Immature natural killer cell (primary cell): ENCODE data around the gene TOP2B. TPM values are rescaled to one million over a fixed set of nuclear protein-coding genes. Genes with fewer than 3 reads are reported as not detected.

Experiments
- DNase-seq, 3 donors: peaks; one replicate each; pipeline ENCODE4 v3.0.0; 2022; ENCODE audit warnings: mixed read lengths in 1 of 3
- H3K27ac Mint-ChIP-seq, 6 donors: one replicate each; pipeline ENCODE4 v1.8.0; 2020; ENCODE audit warnings: mixed read lengths in 6 of 6, mild to moderate bottlenecking in 5 of 6, inconsistent platforms in 4 of 6, moderate library complexity in 3 of 6
- H3K27me3 Mint-ChIP-seq, 3 donors: one replicate each; pipeline ENCODE4 v1.8.0; 2020 to 2021; ENCODE audit warnings: low read depth in 3 of 3, mild to moderate bottlenecking in 3 of 3, mixed read lengths in 3 of 3, moderate library complexity in 3 of 3, inconsistent platforms in 1 of 3
- H3K36me3 Mint-ChIP-seq, 3 donors: one replicate each; pipeline ENCODE4 v1.8.0; 2020; ENCODE audit warnings: mixed read lengths in 3 of 3, inconsistent platforms in 2 of 3, mild to moderate bottlenecking in 2 of 3
- H3K4me1 Mint-ChIP-seq, 2 donors: one replicate each; pipeline ENCODE4 v1.8.0; 2020; ENCODE audit warnings: inconsistent platforms in 2 of 2, mild to moderate bottlenecking in 2 of 2, mixed read lengths in 2 of 2, moderate library complexity in 1 of 2
- H3K4me3 Mint-ChIP-seq, 5 donors: one replicate each; pipeline ENCODE4 v1.8.0; 2020; ENCODE audit warnings: mild to moderate bottlenecking in 5 of 5, mixed read lengths in 5 of 5, inconsistent platforms in 3 of 5, moderate library complexity in 3 of 5
- H3K9me3 Mint-ChIP-seq, 6 donors: one replicate each; pipeline ENCODE4 v1.8.0; 2020; ENCODE audit warnings: mild to moderate bottlenecking in 6 of 6, mixed read lengths in 6 of 6, inconsistent platforms in 4 of 6, moderate library complexity in 3 of 6
- polyA plus RNA-seq, 3 donors: library from polyadenylated mRNA; unstranded; fragments of 300-500 nt; fragmentation: Illumina TruSeq; gene quantifications; one replicate each; pipeline ENCODE4 v1.2.3, GENCODE V29; 2021

Gene TOP2B
- polyA plus RNA-seq, 3 donors from 2014 or later, result 31.8 to 84.5 (median 45.7) TPM

DNA sequence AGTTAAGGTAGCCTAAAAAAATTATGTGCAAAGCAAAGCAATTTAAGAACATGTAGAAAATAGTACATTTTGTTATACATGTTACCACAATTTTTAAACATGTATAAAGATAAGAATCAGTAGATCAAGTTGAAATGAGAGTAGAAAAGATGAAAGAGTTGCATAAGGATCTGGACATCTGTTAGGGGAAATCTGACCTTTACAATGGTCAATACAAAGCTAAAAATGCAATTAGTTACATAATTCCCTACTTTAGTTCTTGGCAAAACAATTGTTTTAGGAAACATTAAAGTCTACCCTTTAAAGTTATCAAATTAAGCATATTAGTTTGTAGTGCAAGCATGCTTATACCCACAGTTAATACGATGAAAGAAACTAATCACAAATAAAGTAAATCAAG lies 32.7 kb downstream of the TOP2B start:
- no peaks in the 10 kb centered on the region for H3K27me3 Mint-ChIP-seq
- H3K4me3 Mint-ChIP-seq, result no peak overlapping the region
- peak overlapping the region in 2 of 6 donors; percentile 7 to 10 for H3K27ac Mint-ChIP-seq
- peaks cover 10 to 44% (median 40%) of the 10 kb centered on the region in 3 donors for H3K36me3 Mint-ChIP-seq
- H3K4me1 Mint-ChIP-seq, result peaks cover 8 to 30% of the 10 kb centered on the region in 2 donors
- no peak for DNase-seq
- no peaks in the 10 kb centered on the region for H3K9me3 Mint-ChIP-seq

DNA sequence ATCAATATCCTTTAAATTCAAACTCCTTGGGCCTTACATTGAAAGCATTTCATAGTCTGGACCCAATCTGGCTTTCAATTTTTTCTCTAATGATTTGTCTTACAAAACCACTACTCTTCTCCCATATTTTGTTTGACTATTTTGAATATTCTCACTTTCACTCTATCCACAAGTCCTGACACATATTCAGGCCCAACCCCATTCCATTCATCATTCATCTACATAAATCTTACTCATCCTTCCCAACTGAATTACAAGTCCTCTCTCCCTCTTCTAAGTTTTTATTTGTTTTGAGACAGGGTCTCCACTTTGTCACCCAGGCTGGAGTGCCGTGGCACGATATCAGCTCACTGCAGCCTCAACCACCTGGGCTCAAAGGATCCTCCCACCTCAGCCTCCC lies 43.6 kb downstream of the TOP2B start:
- Mint-ChIP-seq H3K36me3 (peaks cover 28 to 57% (median 48%) of the 10 kb centered on the region in 3 donors), H3K27ac (peak overlapping the region; percentile 7 to 64 (median 20)), H3K27me3 (no peaks in the 10 kb centered on the region), H3K4me1 (peaks cover 0 to 5% of the 10 kb centered on the region in 2 donors), H3K4me3 (no peak overlapping the region), H3K9me3 (no peaks in the 10 kb centered on the region)
- DNase-seq, result no peak

DNA sequence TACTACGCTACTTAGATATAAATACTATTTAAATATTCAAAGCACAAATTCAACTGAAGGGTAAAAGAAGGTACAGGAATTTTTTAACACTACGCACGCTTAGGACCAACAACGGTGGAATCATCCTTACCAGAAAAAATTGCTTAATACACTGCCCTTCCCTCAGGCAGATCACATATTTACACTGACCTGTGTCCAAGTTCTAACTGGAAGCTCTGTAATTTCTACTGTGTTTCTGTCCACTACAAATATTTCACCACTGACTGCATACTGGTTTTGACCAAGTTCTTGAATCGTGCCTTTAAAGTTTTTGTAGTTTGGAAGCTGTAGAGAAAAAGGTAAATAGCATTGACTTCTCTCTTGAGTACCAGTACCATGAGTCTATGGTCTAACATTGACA lies 44.2 kb downstream of the TOP2B start:
- Mint-ChIP-seq H3K4me3 (no peak overlapping the region), H3K9me3 (no peaks in the 10 kb centered on the region), H3K27ac (peak overlapping the region in 5 of 6 donors; percentile 15 to 64 (median 19)), H3K36me3 (peaks cover 24 to 54% (median 46%) of the 10 kb centered on the region in 3 donors), H3K27me3 (no peaks in the 10 kb centered on the region), H3K4me1 (peaks cover 0 to 5% of the 10 kb centered on the region in 2 donors)
- no peak for DNase-seq

DNA sequence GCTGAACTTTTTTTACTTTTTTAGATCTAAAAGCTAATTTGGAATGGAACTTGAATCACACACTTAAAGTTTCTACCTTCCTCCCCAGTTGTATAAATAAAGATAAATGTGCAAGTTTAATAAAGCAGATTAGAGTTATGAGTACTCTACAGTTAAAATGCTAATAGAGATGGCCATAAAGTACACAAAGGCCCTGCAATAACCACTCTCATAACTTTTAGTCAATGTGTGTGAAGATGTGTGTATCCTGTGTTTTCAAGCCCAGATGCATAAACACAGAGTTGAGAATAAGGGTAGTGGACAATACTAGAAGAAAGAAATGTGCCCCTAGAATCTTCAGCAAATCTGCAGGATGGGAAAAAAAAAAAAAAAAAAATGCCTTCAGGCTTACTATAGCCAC lies 45.3 kb downstream of the TOP2B start:
- peak overlapping the region in 5 of 6 donors; percentile 1 to 32 (median 28) for H3K27ac Mint-ChIP-seq

DNA sequence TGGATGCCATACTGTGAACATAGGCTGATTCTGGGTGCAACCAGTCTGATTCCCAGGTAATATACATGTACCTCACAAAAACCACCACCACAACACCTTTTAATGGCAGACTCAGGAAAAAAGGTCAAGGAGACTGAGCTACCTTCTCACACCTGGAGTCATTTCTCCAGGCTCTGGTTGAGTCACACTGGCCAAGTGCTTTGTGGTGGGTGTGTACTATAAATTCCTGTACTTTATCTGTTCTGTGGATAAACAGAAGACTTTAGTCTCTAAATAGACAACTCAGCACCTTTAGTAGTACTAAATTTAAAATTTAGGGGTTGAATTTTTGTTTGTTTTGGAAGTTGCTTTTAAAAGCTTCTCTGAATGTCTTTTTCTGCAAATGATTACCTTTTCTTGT lies 46.7 kb downstream of the TOP2B start:
- H3K27me3 Mint-ChIP-seq, result no peaks in the 10 kb centered on the region
- no peaks in the 10 kb centered on the region for H3K9me3 Mint-ChIP-seq
- H3K27ac Mint-ChIP-seq, result peak overlapping the region in 3 of 6 donors; percentile 9 to 20 (median 18)
- H3K36me3 Mint-ChIP-seq, result peaks cover 21 to 41% (median 31%) of the 10 kb centered on the region in 3 donors
- H3K4me1 Mint-ChIP-seq, result peaks cover 0 to 19% of the 10 kb centered on the region in 2 donors
- no peak for DNase-seq
- H3K4me3 Mint-ChIP-seq, result no peak overlapping the region

More for the DNA sequence above, 45.3 kb downstream of the TOP2B start:
- H3K4me3 Mint-ChIP-seq, result no peak overlapping the region
- no peaks in the 10 kb centered on the region for H3K9me3 Mint-ChIP-seq
- peaks cover 0 to 14% of the 10 kb centered on the region in 2 donors for H3K4me1 Mint-ChIP-seq
- peaks cover 28 to 50% (median 43%) of the 10 kb centered on the region in 3 donors for H3K36me3 Mint-ChIP-seq
- no peak for DNase-seq
- H3K27me3 Mint-ChIP-seq, result no peaks in the 10 kb centered on the region

DNA sequence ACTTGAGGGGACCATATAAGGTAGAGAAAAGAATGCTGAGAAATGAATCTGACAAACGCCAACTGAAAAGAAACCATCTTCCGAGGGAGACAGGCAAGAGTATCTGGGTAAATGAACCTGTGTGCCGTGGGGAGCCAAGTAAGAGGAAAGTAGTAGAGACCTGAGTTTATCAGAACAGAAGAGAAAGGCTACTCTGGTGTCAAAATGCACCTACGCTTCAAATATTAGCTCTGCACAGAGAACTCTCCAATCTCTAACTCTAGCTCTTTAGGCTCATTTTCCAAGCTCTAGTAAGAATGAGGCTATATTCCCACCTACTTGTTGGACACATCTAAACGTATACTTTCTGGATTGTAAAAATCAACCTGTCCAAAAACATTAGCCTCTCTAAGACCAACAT lies 53.5 kb downstream of the TOP2B start:
- H3K36me3 Mint-ChIP-seq, result peaks cover 8 to 44% (median 35%) of the 10 kb centered on the region in 3 donors
- H3K27ac Mint-ChIP-seq, result peak overlapping the region in 1 of 6 donors; percentile 4
- no peak for DNase-seq

DNA sequence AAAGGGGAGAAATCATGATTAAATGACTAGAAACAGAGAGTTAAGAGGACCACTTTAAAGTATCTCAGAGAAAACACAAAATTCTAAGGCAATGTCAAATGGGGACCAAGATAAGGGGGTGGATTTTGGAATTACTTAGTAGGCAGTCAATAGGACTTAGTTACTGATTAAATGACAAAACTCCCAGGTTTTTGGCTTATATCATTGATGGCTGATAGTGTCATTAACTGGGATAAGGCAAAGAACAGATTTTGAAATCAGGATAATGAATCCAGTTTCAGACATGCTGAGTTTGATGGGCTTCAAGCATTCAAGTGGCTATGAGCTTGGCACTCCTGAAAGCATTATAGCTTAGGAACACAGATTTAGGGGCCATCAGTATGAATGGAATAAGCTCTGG lies 53.9 kb downstream of the TOP2B start:
- H3K36me3 Mint-ChIP-seq, result peaks cover 8 to 48% (median 37%) of the 10 kb centered on the region in 3 donors

More for the DNA sequence above, 53.5 kb downstream of the TOP2B start:
- H3K4me1 Mint-ChIP-seq, result peaks cover 2 to 34% of the 10 kb centered on the region in 2 donors
- H3K27me3 Mint-ChIP-seq, result no peaks in the 10 kb centered on the region
- no peaks in the 10 kb centered on the region for H3K9me3 Mint-ChIP-seq
- no peak overlapping the region for H3K4me3 Mint-ChIP-seq

DNA sequence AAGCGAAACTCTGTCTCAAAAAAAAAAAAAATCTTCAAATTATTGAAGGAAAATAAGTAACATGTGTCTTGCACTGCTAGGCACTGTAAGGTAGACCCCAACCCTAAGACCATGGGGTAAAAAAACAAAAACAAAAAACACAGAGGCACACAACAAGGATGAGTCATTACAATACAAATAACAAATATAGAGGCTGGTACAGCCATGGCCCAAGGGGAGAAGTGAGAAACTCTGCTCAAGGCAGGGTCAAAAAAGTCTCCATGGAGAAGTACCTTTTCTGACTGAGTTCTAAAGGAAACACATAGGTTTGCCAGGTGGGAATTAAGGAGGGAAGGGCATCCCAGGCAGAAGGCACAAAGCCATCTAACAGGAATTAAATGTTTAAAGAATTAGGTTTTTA lies 54.5 kb downstream of the TOP2B start:
- Mint-ChIP-seq H3K36me3 (peaks cover 8 to 46% (median 34%) of the 10 kb centered on the region in 3 donors), H3K27me3 (no peaks in the 10 kb centered on the region), H3K27ac (peak overlapping the region; percentile 19 to 83 (median 45)), H3K4me3 (no peak overlapping the region), H3K9me3 (no peaks in the 10 kb centered on the region), H3K4me1 (peaks cover 2 to 42% of the 10 kb centered on the region in 2 donors)
- DNase-seq, result no peak

More for the DNA sequence above, 53.9 kb downstream of the TOP2B start:
- DNase-seq, result no peak
- Mint-ChIP-seq H3K9me3 (no peaks in the 10 kb centered on the region), H3K27ac (peak overlapping the region in 2 of 6 donors; percentile 4 to 83), H3K27me3 (no peaks in the 10 kb centered on the region), H3K4me1 (peaks cover 2 to 38% of the 10 kb centered on the region in 2 donors), H3K4me3 (no peak overlapping the region)

DNA sequence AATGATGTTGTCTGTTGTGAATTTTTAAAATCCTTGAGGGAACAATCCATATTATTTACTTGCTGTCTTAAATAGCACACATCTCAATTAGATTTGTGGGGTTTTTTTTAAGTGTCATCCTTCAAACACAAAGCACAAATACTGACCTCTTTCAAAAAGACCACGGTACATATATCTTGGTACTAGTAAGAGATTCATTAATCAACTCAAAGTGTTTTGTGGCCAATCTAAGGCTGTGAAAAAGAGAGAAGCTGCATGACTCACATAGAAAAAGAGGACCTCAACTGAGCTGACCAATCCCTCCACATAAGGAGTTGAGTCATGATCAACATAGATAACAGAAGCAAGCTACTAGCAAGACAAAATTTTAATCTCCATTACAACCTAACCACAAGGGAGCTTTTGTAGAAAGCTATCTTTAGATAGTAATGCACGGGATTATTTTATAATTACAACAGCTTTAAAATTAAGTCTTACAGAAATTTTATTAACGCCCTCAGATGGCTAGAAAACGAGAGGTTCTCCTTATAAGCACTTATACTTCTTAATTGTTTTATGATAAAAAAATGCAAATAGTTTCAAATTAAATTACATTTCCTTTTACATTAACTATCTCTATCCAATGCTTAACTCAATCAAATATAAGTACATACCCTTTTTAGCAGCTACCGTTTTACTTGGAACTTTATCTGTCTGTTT lies 60.5 kb downstream of the TOP2B start:
- Mint-ChIP-seq H3K27me3 (no peaks in the 10 kb centered on the region), H3K4me3 (no peak overlapping the region), H3K27ac (peak overlapping the region in 5 of 6 donors; percentile 43 to 84 (median 68)), H3K36me3 (peaks cover 0 to 44% (median 37%) of the 10 kb centered on the region in 3 donors), H3K4me1 (peaks cover 1 to 35% of the 10 kb centered on the region in 2 donors), H3K9me3 (no peaks in the 10 kb centered on the region)
- no peak for DNase-seq

DNA sequence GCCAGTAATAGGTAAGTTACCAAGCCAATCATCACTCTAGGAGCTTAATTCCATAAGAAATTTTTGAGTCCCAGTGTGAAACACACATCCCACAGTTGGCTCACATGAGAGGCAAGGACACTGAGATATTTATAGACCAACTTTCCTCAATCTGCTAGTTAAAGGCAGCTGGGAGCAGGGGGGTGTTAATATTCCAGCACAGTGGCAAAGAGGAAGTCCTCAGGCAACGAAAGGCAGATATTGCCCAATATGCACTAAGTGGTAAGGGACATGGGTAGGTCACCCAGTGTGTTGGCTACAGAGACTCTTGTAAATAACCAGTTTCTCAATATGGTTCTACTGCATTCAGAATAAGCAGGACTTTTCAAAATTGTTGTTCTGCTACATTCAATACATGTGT lies 61.0 kb downstream of the TOP2B start:
- Mint-ChIP-seq H3K4me1 (peaks cover 3 to 35% of the 10 kb centered on the region in 2 donors), H3K9me3 (no peaks in the 10 kb centered on the region), H3K27me3 (no peaks in the 10 kb centered on the region), H3K27ac (peak overlapping the region in 4 of 6 donors; percentile 4 to 84 (median 26)), H3K36me3 (peaks cover 3 to 48% (median 40%) of the 10 kb centered on the region in 3 donors), H3K4me3 (no peak overlapping the region)
- no peak for DNase-seq

DNA sequence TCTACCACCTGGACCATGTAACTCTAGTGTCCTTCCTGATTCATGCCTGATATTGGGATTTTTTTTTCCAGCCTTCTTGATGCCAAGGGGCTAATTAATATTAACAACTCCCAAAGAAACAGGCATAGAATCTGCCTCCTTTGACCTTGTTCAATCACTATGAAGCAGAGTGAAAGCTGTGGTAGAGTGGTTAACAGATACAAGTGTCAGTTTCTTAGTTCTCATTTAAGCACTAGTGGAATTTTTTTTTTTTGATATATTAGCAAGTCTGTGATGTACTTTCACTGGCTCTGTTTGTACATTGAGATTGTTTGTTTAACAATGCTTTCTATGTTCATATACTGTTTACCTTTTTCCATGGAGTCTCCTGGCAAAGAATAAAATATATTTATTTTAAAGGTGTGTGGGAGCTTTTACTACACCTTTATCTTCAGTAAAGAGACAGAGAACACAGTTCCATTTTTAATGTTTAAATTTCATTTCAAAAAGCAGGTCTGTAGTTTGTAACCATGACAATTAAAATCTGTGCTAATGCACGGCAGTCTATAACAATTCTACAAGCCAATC lies 67.1 kb downstream of the TOP2B start:
- Mint-ChIP-seq H3K9me3 (no peaks in the 10 kb centered on the region), H3K36me3 (peaks cover 11 to 40% (median 22%) of the 10 kb centered on the region in 3 donors), H3K27ac (peak overlapping the region in 1 of 6 donors; percentile 52), H3K4me1 (peaks cover 5 to 9% of the 10 kb centered on the region in 2 donors), H3K4me3 (no peak overlapping the region), H3K27me3 (no peaks in the 10 kb centered on the region)
- no peak for DNase-seq

DNA sequence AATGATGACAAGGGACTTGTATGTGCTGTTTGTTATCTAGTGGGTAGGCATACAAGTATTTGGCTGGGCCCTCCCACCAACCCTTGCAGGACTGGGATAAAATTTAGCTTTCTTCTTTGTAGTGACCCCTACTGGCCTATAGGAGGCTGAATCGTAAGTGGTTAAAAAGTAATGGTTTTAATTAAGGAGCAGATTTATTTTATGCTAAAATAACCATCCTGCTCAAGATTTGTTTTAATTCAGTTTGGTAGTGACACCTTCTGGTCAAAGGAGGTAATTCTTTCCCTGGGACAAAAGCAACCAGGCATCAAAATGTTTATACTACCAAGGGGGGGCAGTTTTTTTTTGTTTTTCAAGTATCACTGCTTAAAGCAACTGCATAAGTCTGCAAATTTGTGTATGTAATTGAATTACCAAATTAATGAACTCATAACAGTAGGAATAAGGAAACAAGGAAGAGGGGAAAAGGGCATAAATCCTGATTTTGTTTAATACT lies 70.7 kb downstream of the TOP2B start:
- H3K27ac Mint-ChIP-seq, result peak overlapping the region in 4 of 6 donors; percentile 4 to 53 (median 25)
- H3K27me3 Mint-ChIP-seq, result no peaks in the 10 kb centered on the region
- DNase-seq, result peak; percentile 45 to 50 (median 45)
- peaks cover 8 to 27% (median 11%) of the 10 kb centered on the region in 3 donors for H3K36me3 Mint-ChIP-seq
- no peaks in the 10 kb centered on the region for H3K9me3 Mint-ChIP-seq
- no peak overlapping the region for H3K4me3 Mint-ChIP-seq
- peaks cover 5 to 9% of the 10 kb centered on the region in 2 donors for H3K4me1 Mint-ChIP-seq

DNA sequence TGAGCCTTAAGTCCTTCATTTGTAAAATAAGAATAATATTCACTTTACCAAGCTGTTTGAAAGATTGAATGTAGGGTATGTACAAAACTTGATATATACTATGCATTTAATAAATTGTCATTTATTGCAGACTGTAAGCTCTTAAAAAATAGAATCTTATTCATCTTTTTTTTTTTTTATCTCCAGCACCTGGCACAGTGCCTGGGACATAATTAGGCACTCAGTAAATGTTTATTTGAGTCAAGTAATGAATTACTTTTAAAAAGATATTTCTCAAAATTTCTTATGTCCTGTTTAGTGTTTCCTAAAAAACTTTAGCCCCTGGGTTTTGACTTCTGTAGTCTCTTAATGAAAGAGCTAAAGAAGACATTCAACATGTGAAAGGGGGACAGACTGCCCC lies 71.7 kb downstream of the TOP2B start:
- Mint-ChIP-seq H3K27ac (no peak overlapping the region), H3K4me1 (peaks cover 13 to 17% of the 10 kb centered on the region in 2 donors), H3K9me3 (no peaks in the 10 kb centered on the region), H3K27me3 (no peaks in the 10 kb centered on the region), H3K4me3 (no peak overlapping the region), H3K36me3 (peaks cover 3 to 20% (median 6%) of the 10 kb centered on the region in 3 donors)
- DNase-seq, result no peak

DNA sequence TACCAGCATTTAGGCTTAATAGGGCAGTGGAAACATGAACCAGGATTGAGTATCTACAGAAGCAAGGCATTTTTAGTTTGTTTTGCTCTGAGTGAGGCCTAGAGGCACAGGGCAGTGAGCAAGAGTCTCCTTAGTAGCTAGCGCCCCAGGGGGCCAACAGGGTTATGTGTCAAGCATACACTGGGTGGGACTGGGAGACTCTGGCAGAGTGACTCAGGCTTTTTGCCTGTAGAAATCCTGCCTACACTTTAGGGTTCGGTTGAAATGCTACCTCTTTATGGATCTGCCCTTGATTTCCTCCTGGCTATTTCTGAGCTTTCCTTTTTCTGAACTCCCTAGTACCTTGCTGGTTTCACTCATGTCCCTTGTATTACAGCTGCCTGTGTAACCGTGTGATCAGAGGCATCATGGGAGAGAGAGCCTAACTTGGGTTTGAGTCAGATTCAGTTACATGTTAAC lies 72.2 kb downstream of the TOP2B start:
- peaks cover 11 to 12% of the 10 kb centered on the region in 2 donors for H3K4me1 Mint-ChIP-seq
- H3K9me3 Mint-ChIP-seq, result no peaks in the 10 kb centered on the region
- H3K36me3 Mint-ChIP-seq, result peaks cover 3 to 16% (median 6%) of the 10 kb centered on the region in 3 donors
- no peak for DNase-seq
- peak overlapping the region in 2 of 6 donors; percentile 6 to 49 for H3K27ac Mint-ChIP-seq
- H3K27me3 Mint-ChIP-seq, result no peaks in the 10 kb centered on the region
- H3K4me3 Mint-ChIP-seq, result no peak overlapping the region
